Measurements from ENCODE around the gene ACRBP.

ACRBP gene

GRCh38 chr12:6592087-6592486 lies 55.1 kb downstream of the ACRBP start:
- in situ Hi-C loops (cut with MboI; ENCODE audit: low pct_unique_long_range_greater_than_20kb, low sequenced_read_pairs, unreplicated experiment), result no loop called here
- no peak for TF ChIP-seq CTCF (IDR thresholded peaks at IDR 0.05; ENCODE audit: extremely low read depth, insufficient read depth, missing control alignments)

More at GRCh38 chr12:6592087-6592486, 55.1 kb downstream of the ACRBP start:
- no peak for DNase-seq (ENCODE audit: low spot score)
